Fibroblast of lung (primary cell): ENCODE measurements around the gene CCDC148.
"Not testable (repeated sequence)": the region's sequence is repeated elsewhere in the genome, so short reads cannot be mapped to it uniquely, and the experiment has no call there.

ENCODE experiments used
- EZH2 ChIP-seq: IDR thresholded peaks from 2 replicates; pipeline ENCODE4 v1.5.1; 2012; ENCODE audit warnings: low read length, control low read depth, mild to moderate bottlenecking; ENCODE audit errors: missing control alignments
- TF ChIP-seq, protein P1 (sequence below), 2 donors: IDR thresholded peaks in 1 of 2; conservative IDR thresholded peaks in 1 of 2; 1 replicate in 1 of 2; 2 replicates in 1 of 2; pipeline ENCODE4 v1.5.1; 2011 to 2012; ENCODE audit warnings: low read length in 2 of 2, control low read depth in 1 of 2, inconsistent platforms in 1 of 2, low read depth in 1 of 2, mild to moderate bottlenecking in 1 of 2

DNA sequence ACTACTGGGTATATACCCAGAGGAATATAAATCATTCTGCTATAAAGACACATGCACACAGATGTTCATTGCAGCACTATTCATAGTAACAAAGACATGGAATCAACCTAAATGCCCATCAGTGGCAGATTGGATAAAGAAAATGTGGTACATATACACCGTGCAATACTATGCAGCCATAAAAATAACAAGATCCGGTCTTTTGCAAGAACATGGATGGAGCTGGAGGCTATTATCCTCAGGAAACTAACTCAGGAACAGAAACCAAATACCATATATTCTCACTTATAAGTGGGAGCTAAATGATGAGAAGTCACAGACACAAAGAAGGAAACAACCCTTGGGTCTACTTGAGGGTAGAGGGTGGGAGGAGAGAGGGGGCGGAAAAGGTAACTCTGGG lies 16.7 kb upstream of the CCDC148 start:
- TF ChIP-seq, protein P1, sequence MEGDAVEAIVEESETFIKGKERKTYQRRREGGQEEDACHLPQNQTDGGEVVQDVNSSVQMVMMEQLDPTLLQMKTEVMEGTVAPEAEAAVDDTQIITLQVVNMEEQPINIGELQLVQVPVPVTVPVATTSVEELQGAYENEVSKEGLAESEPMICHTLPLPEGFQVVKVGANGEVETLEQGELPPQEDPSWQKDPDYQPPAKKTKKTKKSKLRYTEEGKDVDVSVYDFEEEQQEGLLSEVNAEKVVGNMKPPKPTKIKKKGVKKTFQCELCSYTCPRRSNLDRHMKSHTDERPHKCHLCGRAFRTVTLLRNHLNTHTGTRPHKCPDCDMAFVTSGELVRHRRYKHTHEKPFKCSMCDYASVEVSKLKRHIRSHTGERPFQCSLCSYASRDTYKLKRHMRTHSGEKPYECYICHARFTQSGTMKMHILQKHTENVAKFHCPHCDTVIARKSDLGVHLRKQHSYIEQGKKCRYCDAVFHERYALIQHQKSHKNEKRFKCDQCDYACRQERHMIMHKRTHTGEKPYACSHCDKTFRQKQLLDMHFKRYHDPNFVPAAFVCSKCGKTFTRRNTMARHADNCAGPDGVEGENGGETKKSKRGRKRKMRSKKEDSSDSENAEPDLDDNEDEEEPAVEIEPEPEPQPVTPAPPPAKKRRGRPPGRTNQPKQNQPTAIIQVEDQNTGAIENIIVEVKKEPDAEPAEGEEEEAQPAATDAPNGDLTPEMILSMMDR (conservative IDR thresholded peaks at IDR 0.05 in 1 of 2, IDR thresholded peaks at IDR 0.05 in 1 of 2; ENCODE audit: low read depth in 1 of 2, low read length in 2 of 2): not testable (repeated sequence)
- not testable (repeated sequence) for TF ChIP-seq EZH2
